Left hindlimb (tissue), 1 donor: Measurements from ENCODE around the gene ATG10.
"Not testable (repeated sequence)": the region's sequence is repeated elsewhere in the genome, so short reads cannot be mapped to it uniquely, and the experiment has no call there.

Experiments used
- DNase-seq: peaks from one replicate; pipeline ENCODE4 v3.0.0-alpha.2; 2018

The ATG10 gene

DNA sequence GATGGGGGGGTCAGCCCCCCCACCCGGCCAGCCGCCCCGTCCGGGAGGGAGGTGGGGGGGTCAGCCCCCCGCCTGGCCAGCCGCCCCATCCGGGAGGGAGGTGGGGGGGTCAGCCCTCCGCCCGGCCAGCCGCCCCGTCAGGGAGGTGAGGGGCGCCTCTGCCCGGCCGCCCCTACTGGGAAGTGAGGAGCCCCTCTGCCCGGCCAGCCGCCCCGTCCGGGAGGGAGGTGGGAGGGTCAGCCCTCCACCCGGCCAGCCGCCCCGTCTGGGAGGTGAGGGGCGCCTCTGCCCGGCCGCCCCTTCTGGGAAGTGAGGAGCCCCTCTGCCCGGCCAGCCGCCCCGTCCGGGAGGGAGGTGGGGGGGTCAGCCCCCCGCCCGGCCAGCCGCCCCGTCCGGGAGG, 168.0 kb downstream of the ATG10 start:
- not testable (repeated sequence) for DNase-seq

DNA sequence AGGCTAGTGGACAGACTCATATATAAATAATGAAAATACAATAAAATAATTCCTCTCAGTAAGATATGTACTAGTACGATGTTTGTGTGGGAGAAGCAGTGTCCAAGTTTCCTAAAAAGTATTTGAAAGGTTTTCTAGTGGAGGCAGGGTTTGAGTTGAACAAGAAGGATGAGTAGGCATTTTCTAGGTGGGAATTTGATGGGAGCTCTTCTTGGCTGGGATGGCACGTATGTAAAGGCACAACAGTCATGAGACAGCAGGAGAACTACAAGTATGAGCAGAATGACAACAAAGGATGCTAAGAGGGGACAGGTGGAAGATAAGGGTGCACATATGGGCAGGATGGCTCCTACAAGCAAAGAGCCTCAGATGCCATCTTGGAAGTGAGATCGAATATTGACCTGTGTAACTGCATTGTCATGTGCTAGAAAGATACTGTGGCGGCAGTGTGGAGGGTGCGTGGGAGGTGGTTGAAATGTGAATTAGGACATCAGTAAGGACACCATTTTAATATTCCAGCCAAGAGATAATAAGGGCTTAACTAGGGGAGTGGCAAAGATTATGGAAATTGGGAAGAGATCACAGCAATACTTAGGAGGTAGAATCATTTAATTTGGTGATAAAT, 170.5 kb downstream of the ATG10 start:
- DNase-seq: no peak

DNA sequence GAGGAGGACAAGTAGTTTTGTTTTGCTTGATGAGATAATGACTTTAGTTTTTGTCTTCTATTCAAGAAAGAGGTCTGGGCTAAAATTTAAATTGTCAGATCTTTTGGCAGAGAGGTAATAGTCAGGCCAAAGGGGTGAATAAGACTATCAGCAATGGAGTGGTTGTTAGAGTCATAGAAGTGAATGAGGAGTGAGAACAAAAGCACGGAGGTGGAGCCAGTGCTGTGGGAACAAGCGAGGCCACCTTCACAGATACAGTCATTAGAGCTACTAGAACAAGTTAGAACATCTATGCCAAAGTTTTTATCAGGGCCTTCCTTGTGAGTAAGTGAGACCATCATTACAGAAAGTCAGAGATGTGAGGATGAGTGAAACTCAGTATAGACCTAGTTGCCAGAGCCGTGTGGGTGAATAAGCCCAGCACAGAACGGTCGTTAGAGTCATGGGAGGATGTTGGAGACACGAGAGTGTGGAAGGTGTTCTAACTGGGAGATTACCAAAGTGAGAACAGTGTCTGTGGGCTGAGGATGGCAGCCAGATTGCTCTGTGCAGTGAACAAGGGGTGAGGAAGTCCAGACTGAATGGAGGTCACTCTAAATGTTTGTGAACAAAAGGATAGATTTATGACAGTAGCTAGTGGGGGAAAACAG, 171.2 kb downstream of the ATG10 start:
- DNase-seq: no peak

DNA sequence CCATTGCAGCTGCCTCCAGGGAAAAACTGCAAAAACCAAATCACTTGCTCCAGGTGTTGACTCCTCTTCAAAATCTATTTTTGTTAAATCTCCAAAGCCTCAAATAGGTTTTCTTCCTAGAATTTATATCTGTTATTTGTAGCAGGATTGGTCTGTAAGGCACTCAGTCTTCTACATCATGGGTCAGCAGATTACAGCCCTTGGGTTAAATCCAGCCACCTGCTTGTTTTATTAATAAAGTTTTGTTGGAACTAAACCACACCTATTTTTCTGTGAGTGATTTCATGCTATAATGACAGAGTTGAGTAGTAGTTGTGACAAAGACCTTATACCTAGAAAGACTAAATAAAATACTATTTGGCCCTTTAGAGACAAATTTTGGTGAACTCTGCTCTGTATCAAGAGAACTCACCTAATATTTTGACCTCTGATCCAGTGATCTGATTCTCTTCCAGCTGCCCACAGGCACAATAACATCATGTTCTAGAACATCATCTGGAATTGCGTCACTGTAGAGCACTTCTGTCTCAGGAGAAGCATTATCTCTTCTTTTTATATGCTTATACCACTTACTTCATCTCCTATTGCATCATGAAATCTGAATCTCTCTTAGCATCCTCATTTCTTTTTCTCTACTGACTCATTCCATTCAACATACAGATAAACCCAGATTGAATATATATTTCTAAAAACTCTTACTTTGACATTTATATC, 176.2 kb downstream of the ATG10 start:
- no peak for DNase-seq

DNA sequence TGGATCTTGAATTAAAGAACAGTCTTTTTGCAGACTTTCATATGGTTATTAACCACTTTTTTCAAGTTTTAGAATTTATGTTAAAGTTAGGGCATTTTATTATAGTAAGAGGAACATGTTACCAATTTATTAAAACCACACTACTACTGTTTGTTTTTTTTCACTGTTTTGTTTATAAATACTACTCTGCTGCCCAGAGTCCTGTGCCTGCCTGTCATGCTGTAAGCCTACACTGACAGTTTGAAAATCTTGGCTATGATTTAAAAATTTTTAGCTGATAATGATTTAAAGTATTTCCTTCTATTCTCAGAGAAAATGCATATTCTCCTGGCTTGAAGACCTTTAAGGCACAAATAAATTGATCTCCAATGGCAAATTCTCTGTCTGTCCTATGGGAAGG, 177.6 kb downstream of the ATG10 start:
- no peak for DNase-seq

DNA sequence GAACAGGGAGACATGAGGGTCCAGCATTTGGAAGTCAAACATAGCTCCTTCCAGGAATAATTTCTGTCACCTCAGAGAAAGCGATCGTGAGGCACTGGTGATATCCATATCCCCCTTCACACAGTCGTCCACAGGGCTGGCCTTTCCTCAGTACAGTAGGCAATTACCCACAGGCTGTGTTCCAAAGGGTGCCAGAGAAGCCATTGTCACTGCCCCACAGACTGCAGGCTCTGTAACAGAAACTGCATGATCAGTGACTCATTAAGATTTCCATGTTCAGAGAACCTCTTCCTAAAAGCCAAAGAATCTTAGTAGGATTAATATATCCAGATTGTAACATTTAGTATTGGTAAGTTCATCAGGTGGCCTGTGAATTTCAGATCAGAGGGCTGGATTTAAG, 178.7 kb downstream of the ATG10 start:
- no peak for DNase-seq

DNA sequence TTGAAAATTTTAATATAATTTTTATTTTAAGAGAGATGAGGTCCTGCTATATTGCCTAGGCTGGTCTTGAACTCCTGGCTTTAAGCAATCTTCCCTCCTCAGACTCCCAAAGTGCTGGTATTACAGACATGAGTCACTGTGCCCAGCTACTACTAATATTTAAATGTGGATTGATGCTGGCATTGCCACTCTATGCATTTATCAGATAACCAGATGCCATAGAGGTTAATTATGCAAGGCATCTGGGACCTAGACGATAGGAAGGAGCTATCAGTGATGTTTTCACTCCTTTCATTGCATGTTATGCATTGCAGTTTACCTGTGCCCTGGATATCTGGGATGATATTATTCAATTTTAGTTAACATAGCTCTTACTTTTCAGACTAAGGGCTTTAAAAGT, 179.4 kb downstream of the ATG10 start:
- DNase-seq: no peak

DNA sequence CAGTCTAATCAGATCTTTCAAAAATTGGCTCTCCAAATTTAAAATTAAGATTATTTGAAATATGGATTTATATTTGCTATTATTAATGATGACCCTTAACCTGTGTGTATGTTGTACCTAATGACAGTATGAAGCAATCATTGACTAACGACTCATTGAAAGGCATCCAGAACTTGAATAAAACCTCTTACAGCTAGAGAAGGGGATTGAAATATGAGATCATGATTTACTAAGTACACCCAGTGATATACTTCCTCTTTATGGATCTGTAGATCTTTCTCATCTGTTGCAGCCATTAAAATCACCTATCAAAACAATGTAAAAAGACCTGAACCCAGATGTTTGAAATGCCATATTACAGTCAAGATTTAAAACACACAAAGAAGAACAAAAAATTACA, 179.8 kb downstream of the ATG10 start:
- DNase-seq: no peak

DNA sequence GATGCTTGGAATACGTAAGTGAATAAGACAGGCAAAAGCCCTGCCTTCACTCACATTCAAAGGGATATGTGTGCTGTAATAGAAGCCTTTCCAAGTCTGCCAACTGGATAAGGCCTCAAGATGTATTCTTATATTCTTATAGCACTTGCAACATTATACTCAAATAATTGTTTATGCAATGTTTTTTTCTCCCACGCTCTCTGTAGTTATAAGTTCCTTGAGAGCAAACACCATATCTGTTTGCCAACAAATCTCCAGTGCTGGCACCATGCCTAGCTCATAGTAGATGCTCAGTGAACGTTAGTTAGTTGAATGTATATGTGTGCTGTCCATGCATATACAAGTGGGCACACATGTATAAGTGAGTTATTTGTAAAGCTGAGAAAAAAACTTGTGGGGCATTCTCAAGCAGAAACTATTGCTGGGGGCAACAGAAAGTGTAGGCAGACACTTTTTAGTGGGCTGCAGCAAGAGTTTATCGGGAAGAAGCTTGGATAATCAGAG, 181.2 kb downstream of the ATG10 start:
- no peak for DNase-seq

DNA sequence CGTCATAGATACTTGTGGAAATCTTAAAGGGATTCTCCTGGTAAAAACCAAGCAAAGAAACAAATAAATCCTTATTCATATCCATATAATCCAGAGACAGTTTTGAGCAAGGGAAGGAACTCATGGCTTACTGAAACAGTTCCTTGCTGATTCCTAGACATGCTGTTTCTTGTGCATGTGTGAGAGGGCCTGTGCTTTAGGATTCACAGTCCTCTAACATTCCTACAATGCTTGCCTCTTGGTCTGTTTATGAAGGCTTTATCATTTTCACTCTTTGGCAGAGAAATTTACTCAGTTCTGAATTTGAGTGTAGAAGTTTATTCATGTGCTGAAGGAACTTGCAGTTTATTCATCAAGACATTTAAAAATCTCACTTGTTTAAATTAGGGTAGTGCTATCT, 183.0 kb downstream of the ATG10 start:
- DNase-seq: no peak

DNA sequence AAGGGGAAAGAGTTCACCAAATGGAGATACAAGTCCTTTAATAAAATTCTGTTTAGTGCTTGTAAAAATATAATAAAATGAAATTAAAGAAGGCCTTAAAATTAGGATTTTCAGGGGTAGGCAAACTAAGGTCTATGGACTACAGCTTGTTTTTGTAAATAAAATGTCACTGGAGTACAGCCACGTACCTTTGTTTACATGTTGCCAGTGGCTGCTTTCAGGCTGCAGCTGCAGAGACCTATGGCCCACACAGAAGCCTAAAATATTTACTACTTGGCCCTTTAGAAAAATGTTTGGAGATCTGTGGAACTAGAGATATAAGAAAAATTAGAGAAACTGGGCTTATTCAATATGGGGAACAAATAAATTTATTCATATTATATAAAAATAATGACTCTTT, 183.5 kb downstream of the ATG10 start:
- DNase-seq: no peak

DNA sequence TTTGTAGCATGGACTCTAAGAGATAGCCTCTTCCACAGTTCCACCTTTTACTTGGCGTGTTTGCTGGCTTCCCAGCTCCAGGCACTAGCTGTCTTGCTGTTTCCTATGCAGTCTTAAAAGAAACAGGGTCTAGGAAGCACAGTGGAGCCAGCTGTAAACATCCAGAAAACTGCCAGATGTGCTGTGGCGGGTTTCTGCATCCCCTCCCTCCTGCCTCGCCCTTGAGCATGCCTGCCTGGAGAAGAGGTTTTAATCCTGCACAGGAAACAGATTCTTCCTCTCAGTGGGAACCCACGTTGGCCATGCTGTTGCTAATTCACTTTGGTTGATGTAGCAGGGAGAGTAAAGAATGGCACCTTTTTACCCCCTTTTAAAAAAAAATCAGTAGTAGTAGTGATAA, 185.1 kb downstream of the ATG10 start:
- no peak for DNase-seq

DNA sequence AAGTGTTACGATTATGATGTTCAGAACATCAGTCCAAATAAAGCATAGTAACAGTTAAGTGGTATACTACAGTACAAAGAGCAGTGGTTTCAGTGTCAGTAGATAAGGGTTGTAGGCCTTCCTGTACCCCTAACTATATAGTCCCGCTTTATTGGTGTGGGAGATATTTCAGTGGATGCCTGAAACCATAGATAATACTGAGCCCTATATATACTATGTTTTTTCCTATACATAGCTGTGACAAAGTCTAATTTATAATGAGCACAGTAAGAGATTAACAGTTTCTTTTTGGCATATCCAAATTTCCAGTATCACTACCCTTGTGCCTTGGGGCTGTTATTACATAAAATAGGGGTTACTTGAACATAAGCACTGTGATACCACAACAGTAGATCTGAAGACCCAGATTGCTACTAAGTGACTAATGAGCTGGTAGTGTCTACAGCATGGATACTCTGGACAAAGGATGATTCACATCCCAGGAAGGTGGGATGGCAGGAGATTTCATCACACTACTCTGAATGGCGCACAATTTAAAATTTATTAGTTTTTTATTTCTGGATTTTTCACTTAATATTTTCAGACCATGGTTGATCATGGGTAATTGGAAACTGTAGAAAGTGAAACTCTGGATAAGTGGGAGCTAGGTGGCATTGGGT, 187.1 kb downstream of the ATG10 start:
- DNase-seq: no peak

DNA sequence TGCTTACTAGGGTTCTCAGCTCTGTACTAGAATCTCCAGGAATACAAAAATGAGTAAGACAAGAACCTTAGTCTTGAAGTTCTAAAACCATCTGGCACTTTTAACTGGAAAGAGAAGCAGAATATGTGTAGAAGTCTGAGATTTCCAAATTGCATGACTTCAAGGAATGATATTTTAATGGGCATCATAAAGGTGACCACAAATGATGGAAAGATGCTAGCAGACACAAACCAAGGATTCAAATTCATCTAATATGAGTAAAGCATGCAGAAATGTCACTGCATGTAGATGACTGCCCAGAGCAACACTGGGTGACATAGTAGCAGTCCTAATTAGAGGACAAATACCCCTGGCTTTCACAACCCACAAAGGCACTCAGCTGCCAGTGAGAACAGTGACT, 189.1 kb downstream of the ATG10 start:
- DNase-seq: no peak

DNA sequence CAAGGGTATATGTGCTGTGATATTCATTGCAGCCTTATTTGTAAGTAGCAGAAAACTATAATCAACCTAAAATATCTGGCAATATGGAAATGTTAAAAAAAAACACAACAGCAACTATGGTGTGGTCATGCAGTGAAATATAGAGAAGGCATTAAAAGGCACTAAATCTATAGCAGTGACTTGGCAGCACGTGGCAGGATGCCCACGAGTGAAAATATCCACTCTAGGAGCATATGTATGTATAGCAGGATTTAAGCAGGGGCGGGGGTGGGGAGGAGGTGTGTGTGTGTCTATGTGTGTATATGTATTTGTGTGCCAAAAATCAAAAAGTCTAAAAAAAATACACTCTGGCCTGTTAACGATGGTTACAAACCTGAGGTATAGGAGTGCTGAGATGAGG, 190.8 kb downstream of the ATG10 start:
- no peak for DNase-seq

DNA sequence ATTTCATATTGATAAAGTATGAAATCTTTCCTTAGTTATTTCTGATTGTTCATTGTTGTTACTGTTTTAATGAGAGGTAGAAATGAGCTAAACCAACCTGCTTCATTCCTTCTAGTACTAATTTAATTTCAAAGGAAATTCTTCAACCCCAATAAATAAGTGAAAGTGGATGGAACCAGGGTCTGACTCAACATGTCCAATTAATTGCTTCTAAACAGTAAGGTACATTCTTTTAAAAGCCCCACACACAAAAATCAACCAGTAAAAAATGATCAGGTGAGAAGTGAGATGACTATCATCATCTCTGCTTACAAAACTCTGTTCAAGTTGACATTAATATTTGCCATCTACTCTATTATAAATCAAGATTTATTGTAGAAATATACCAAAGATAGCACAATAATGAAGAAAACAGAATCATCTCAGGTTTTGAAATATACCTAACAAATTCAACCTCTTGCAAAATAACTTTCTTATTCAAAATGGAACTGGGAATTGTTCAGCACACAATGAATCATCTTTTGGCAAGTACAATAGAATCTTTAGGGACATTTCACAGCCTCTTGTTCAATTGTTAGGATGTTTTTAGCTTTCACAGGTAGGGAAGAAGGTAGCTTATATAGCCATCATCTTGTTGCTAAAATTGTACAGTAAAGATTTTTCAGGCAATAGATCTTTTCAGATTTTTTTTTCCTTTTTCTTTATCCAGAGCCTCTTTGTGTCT, 191.8 kb downstream of the ATG10 start:
- DNase-seq: no peak

DNA sequence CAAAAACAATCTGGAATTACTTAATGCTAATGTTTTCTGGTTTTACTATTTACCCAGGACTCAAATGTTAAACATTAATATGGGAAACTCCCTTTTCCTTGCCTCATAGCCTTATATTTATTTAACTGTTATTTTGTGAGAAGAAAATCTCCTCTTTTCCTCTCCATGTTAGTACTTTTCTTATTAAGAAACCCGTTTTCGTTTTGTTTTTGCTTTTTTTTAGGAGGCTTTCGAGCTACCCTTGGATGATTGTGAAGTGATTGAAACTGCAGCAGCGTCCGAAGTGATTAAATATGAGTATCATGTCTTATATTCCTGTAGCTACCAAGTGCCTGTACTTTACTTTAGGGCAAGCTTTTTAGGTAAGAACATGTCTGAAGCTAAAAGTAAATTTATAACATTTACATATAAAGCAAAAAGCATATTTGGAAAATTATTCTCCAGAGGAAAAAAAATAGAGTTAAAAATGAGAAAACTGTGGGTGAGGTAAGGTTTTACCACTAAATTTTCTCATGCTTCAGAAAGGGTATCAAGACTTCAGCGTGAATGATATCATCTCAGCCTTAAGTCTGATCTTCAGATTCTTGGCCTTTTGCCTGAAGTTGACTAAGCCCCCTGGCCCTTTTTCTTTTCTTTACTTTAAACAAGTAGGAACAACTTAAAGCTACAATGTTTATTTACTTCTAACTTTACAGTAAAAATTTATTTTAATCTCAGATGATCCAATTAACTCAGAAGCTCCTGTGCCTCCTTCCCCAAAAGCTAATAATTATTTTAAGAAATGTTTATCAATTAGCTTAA, 192.6 kb downstream of the ATG10 start:
- no peak for DNase-seq

DNA sequence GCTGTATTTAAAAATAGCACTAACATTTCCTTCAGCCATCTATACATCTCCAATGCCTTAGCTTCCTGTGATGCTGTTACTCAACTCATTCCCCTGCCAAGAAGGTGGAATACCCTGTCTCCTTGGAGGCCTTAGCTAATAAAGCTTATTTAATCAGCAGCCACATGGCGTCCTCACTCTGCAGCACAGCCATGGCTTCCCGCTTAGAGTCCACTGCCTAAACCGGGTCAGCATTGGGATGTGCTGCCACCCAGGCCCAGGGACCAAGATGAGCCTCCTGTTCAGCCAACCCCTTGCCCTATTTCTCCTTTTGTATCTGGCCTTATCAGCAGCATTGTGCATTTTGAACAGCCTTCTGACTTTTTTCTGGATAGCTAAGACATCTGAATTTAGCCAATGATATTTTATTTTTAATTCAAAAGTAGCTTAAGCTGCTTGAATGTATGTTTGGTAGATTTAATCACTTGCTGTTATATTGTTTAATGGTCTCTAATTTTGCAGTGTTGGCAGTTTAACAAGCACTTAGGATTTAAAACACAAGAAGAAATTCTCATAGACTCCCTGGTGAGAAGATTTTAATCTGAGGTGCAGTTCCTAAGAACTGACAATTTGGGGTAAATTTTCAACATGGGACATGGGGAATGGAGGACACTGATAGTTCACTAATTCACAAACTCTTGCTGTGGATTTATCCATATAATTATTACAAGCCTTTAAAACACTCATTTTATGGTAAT, 193.3 kb downstream of the ATG10 start:
- peak; percentile 53 for DNase-seq

DNA sequence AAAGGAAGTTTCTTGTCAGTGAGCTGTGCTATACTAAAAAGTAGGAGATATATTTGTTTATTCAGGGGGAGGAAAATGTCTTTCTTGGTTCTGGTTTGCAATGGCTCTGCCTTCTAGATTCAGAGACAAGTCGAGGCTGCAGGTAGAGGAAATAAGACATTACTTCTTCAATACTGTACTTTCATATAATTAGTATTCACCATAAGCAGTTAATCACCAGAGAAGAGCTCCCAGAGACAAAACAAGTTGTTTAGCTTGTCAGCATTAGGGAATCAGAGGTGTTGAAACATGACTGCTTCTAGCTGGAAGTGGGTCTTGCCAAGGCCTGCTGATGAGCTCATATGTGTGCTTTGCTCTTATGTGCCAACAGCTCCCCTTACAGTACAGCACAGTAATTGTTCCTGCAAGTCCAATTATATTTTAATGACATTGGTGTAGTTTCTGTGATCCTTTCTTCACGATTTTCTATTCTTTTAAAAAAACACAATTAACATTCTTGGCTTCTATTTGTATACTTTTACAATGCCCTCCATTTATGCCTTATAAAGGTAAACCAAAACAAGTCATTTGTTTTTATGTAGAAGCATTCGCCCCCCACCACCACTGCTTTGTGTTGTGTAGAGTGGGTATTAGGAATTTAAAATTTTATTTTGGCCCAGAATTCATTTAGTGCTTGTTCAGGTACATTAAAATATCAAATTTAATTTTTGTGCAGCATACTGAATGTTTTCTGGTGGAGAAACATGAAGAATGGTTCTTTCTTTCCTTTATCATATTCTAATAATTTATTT, 194.1 kb downstream of the ATG10 start:
- DNase-seq: peak; percentile 78

DNA sequence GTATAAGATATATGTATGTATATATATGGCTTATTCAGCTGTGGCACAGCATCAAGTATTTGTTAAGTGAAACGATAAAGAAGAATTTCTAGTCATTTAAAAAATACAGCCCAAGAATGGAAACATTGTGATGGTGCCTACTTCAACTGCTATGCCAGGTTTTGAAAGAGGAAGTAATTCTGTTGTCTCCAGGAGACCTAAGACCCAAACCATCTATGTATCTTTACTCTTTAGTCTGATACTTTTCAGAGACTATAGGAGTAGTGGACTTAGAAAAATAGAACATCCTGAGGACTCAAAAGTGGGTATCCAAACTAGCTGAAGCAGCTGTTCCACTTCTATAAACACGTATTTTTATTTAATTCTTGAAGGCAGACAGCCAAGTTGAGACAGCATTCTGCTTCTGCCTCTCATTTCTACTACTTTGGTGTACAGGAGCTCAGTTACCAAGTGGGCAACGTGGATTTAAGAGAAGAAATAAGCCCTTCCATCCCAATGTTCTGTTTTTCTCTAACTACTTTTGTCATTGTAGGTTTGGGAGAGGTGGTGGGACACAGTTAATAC, 195.6 kb downstream of the ATG10 start:
- no peak for DNase-seq
